ENCODE measurements around the gene TMC1. TPM values are rescaled to one million over a fixed set of nuclear protein-coding genes. Genes with fewer than 3 reads are reported as not detected.

TMC1 gene
- total and polyA plus RNA-seq, 10 of the 15 experiments (the other 5 are each of a cell fraction or from before 2014, with no cell fraction given): 0.06 to 0.94 (median 0.40) TPM; not detected in 1

- TF ChIP-seq CUX1 (IDR thresholded peaks at IDR 0.05; ENCODE audit: insufficient replicate concordance, low read depth, low read length) (no peak), LARP7 (IDR thresholded peaks at IDR 0.05) (no peak; the same call in 1 of the 2 replicates), MEF2B (IDR thresholded peaks at IDR 0.05; ENCODE audit: partially characterized antibody, poor library complexity, severe bottlenecking) (peak; percentile 27), IKZF1 (conservative IDR thresholded peaks at IDR 0.05) (peak; percentile 89), RFX5 (IDR thresholded peaks at IDR 0.05; ENCODE audit: low read depth, low read length) (0 out of 2 replicates have a peak, but pooled peaks have one; percentile 42), ZNF687 (IDR thresholded peaks at IDR 0.05) (peak; percentile 87), CEBPZ (IDR thresholded peaks at IDR 0.05; ENCODE audit: low read depth, low read length) (no peak), FOXK2 (IDR thresholded peaks at IDR 0.05) (peak; percentile 64; the same call in 1 of the 2 replicates), ZBTB11 (CRISPR knock-in tag; IDR thresholded peaks at IDR 0.05) (no peak)
Measured at GRCh38 chr9:72526901-72527800, 5.7 kb downstream of the TMC1 start (continued).

Measured in GM12878 (cell line).